ENCODE data around the gene CACNA2D3.

The CACNA2D3 gene

GRCh38 chr3:54283470-54283869 lies 161.1 kb downstream of the CACNA2D3 start:
- DNase-seq, result no peak

DNA sequence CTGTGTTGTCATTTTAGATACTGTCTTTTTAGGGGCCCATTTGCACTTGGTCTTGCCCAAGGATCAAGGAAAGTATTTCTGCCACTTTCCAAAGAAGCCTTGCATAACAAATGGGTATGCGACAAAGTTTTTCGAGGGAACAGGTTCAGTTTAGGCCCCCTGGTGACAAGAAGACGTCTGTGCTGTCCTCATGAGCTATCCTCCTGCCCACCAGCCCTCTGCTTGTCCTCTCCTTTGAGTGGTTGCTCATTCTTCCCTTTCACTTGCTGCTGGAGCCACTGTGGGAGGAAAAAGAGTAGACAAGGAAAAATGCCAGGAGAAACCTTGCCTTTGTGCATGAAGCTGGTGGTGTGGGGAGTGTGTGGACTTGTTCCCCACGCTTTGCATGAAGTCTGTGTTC lies 171.9 kb downstream of the CACNA2D3 start:
- DNase-seq, result no peak

DNA sequence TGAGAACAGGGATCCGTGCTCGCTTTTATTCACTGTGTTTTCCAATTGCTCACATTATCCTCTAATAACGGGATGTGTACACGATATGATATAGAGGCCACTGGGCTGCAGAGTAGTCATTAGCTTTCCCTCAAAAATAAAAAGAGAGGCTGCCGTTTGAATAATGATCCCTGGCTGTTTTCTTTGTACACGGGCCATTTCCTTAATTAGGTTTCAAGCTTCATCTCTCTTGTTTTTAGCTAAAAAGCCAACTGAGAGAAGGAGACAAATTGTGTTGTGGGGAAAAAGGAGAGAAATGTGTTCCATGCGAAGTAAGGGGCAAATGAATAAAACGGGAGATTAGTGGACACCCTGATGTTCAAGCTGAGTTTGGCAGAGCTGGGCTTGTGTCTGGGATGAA lies 174.2 kb downstream of the CACNA2D3 start:
- DNase-seq, result no peak

DNA sequence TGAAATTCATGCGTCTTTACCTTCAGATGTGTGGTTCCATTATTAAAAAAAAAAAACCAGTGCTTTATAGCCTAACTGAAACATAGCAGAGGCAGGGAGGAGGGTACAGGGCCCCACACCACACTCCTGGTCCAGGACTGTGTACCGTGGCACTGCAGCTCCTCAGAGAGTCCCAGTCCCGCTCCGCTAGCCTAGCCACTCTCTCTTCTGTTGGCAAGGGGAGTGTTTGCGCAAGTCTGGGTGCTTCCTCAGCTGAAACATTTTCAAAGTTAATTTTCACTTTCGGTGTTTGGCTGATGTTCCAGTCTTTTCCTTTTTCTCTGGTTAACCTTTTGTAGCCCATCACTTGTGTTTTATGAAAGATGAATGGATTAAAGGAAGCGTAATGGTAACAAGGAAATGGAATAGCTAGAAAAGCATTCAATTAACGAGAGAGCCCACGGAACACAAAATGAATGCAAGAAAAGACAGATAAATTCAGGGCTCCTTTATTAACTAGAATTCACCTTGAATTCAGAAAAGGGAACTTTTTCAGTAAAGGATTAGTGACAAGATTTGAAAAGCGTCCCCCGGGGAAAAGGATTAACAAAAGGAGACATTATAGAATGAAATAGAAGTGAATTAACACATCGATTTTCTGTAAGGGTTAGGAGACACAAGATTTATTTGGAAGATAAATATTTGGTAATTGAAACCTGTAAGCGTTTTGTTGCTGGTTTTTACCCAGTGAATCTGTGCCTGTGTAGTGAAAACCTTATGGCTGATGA lies 177.0 kb downstream of the CACNA2D3 start:
- no peak for DNase-seq

DNA sequence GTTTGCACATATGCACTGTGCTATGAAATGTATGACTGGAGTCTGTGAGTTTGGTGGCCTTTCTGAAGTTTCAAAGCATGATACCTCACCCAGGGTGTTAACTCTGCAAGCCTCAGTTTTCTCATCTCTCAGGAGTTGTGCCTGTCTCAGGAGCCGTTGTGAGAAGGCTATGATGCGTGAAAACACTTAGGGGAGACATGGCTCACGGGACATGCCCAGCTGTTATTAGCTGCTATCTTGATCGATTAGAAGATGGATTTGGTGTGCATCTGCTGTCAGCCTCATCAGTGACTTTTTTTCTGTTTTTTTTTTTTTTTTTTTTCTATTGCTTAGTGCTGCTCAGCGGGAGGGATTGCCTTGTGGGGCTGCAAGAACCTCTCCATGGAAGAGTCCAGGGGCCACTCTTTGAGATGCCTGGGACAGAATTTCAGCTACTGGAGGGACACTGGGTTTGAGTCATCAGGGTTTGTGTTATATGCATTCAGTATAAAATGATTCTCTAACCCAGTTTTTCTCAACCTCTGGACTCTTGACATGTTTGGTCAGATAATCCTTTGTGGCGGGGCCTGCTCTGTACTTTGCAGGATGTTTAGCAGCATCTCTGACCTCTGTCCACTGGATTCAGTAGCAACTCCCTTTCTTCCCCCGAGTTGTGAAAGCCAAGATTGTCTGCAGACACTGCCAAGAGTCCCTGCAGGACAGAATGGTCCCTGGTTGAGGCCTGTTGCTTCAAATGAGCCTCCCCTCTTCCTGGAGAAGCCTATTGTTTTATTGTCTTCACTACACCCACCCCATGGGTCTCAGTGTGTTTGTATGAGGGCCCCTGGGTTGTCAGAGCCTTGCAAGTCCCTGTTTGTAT lies 181.4 kb downstream of the CACNA2D3 start:
- no peak for DNase-seq

DNA sequence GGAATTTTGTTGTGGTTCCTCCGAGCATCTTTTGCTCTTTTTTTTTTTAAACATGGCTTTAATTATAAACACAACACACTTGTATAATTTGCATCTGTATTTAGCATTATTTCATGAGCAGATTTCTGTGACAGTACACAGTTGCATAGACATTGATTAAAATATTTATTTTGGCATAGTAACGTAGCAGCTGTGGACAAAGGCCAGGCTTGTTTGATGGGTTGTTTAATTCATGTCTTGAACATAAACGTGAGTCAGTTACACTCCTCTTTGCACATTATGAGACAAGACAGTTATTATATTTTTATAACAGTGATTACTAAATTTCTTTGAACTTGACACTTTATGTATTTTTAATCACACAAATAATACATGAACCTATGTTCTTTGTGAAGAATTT lies 182.5 kb downstream of the CACNA2D3 start:
- no peak for DNase-seq

GRCh38 chr3:54305409-54306099 lies 183.2 kb downstream of the CACNA2D3 start:
- no peak for DNase-seq

DNA sequence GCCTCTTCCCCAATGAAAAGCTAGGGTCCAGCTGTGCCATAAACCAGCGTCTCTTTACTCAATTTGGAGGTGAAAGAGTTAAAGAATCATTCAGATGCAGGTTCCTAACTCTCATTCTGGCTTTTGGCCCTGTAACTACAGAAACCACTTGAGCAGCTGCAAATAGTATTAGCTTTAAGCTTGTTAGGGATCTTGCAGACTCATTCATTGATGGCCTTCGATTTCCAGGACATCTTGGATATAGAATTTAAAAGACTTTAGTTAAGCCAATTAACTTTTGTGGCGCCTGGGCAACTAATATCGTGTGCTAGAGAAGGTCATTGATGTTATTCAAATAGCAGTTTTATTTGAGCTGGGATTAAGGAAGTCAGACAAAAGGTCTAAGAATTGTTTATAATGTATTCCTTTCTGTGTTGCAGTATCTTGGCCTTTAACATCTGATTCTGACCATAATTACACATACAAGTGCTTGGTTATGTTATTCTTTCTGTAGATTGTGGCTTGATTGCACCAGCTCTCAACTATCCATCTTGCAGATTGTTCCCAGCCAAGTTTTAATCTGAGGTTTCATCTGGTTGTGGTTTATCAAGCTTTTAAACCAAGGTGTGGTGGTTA lies 185.3 kb downstream of the CACNA2D3 start:
- DNase-seq, result no peak

GRCh38 chr3:54309601-54310000 lies 187.2 kb downstream of the CACNA2D3 start:
- no peak for DNase-seq

GRCh38 chr3:54311211-54311747 lies 188.9 kb downstream of the CACNA2D3 start:
- DNase-seq, result no peak

DNA sequence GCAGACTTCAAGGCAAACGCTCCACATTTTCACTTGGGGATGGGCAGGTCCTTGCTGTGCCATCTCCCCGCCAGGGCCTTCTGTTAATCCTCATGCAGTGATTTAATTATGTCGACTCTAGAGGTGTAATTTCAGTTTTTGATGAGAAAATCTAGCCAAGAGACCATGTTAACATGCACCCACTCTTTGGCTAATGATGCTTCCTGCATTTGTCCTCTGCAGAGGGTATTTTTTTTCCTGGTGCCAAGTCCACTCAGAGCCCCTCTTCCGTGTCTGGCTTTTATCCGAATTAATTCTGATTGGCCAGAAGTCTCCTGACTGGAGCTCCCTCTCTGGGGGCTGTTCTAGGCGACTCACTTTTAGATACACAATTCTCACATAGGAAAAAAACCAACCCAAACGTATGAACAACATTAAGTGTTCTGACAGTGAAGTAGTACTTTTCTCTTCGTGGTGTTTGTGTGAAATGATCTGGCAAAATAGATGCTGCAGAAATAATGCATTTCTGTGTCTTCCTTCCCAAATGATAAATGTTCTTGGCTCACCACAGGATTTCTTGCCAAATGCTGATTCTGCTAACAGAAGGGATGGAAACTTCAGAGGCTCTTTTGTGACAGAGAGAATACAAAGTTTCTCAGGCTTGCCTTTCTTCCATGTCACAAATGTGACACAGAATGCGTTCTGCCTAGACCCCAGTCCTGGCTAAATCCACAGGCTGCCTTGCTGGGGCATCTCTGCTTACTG lies 190.0 kb downstream of the CACNA2D3 start:
- no peak for DNase-seq

DNA sequence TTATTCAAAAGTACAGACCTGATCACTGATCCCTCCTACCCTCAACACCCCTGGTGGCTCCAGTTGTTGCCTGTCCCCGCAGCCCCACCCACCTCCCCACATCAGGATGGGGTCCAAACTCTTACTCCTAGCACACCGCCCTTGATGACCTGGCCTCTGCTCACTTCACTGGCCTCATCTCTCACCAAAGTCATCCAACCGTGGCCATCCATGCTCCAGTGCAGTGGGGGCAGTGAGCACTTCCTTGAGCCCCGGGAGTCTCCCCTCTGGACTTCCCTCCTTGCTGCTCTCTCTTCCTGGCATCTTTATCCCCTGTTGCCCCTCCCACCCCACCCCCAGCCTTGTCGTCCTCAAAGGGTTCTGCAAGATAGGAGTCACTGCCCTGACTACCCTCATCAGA lies 191.1 kb downstream of the CACNA2D3 start:
- DNase-seq, result no peak

DNA sequence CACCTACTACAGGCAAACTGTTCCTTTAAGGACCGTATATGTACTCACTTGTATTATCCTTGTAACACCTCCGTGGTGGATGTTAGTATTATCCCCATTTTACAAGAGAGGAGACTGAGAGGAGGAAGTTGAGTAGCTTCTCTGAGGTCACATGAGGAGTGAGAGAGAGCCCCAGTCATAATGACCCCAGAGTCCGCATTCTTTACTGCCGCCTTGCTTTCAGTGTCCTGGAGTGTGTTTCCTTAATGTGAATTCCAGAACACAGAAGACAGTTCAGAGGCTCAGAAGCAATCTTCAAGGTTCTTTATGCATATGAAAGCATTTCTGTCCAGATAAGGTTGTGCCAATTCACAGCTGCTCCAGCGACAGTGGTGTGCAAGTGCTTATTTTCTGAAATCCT lies 199.2 kb downstream of the CACNA2D3 start:
- no peak for DNase-seq

GRCh38 chr3:54322354-54322753 lies 200.0 kb downstream of the CACNA2D3 start:
- no peak for DNase-seq

GRCh38 chr3:54324103-54324502 lies 201.8 kb downstream of the CACNA2D3 start:
- no peak for DNase-seq

- no peak for DNase-seq
Measured at GRCh38 chr3:54326951-54327350, 204.6 kb downstream of the CACNA2D3 start.

DNA sequence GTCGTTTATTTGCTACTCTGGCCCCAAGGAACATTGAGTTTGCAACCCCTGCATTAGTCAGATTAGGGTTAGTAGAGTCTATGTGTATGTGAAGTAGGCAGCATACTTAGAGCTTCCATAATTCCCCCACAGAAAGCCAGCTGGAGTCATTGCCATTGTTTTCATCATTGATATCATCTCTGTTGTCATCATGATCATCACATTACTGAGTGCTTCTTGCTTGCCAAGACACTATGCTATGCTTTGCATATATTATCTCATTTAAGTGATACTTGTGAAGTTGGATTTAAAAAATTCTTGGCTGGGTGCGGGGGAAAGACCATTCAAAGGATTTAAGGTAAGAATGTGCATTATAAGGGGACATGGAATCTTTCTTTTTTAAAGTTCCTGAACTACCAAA lies 209.0 kb downstream of the CACNA2D3 start:
- DNase-seq, result no peak

GRCh38 chr3:54337846-54338245 lies 215.5 kb downstream of the CACNA2D3 start:
- DNase-seq, result no peak

GRCh38 chr3:54339608-54340007 lies 217.3 kb downstream of the CACNA2D3 start:
- DNase-seq, result no peak

GRCh38 chr3:54341811-54342210 lies 219.5 kb downstream of the CACNA2D3 start:
- DNase-seq, result no peak

GRCh38 chr3:54342676-54343075 lies 220.3 kb downstream of the CACNA2D3 start:
- DNase-seq, result no peak

- DNase-seq, result no peak
Measured at GRCh38 chr3:54343495-54343894, 221.1 kb downstream of the CACNA2D3 start.
